Measurements from ENCODE around the gene EPB41L2.

EPB41L2 gene

DNA sequence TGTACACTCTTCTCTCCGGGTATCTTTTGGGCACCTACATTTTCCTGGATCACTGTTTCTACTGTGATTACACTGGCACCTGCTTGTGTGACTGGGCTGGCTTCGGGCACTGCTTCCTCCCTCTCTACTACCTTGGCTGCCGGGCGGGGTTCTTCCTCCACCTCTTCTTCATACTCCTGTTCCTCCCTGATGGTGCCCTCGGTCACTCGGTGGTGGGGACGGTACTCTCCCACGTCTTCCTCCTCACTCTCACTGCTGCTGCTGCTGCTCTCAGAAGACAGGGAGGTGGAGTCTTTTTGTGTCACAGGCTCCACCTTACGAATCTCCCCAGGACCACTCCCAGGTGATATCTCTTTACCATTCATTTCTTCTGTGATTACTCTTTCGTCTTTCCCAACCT lies 193.4 kb downstream of the EPB41L2 start:
- TF ChIP-seq, protein P1, sequence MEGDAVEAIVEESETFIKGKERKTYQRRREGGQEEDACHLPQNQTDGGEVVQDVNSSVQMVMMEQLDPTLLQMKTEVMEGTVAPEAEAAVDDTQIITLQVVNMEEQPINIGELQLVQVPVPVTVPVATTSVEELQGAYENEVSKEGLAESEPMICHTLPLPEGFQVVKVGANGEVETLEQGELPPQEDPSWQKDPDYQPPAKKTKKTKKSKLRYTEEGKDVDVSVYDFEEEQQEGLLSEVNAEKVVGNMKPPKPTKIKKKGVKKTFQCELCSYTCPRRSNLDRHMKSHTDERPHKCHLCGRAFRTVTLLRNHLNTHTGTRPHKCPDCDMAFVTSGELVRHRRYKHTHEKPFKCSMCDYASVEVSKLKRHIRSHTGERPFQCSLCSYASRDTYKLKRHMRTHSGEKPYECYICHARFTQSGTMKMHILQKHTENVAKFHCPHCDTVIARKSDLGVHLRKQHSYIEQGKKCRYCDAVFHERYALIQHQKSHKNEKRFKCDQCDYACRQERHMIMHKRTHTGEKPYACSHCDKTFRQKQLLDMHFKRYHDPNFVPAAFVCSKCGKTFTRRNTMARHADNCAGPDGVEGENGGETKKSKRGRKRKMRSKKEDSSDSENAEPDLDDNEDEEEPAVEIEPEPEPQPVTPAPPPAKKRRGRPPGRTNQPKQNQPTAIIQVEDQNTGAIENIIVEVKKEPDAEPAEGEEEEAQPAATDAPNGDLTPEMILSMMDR (IDR thresholded peaks at IDR 0.05), result no peak

DNA sequence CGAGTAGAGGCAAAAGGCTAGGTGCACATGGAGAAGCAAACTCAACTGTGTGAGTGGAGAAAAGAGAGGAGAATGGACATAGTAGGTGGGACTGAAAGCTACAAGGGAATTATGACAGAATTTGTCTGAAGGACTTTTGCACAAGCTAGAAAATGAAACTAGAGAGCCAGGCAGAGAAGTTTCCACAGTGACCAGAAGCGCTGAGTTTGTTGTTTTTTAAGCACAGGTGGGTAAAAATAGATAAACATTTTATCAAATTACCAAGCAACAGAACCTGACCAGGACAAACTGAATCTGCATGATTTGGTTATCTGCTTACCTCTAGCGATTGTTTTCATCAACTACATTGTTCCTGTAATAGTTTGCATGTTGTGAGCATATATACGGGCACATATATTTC lies 197.3 kb downstream of the EPB41L2 start:
- Mint-ChIP-seq H3K27me3 (ENCODE audit: low read depth, poor library complexity) (no peaks in the 10 kb centered on the region), H3K9me3 (no peaks in the 10 kb centered on the region), H3K4me1 (peaks cover 4% of the 10 kb centered on the region), H3K4me3 (no peak overlapping the region), H3K27ac (no peak overlapping the region), H3K36me3 (ENCODE audit: low read depth) (peaks cover 46% of the 10 kb centered on the region)
- TF ChIP-seq, protein P1 (IDR thresholded peaks at IDR 0.05), result no peak
- no peak for DNase-seq

More for the DNA sequence above, 193.4 kb downstream of the EPB41L2 start:
- Mint-ChIP-seq H3K27me3 (ENCODE audit: low read depth, poor library complexity) (no peaks in the 10 kb centered on the region), H3K4me1 (peaks cover 4% of the 10 kb centered on the region), H3K9me3 (no peaks in the 10 kb centered on the region), H3K36me3 (ENCODE audit: low read depth) (peaks cover 20% of the 10 kb centered on the region), H3K27ac (no peak overlapping the region), H3K4me3 (no peak overlapping the region)
- no peak for DNase-seq

DNA sequence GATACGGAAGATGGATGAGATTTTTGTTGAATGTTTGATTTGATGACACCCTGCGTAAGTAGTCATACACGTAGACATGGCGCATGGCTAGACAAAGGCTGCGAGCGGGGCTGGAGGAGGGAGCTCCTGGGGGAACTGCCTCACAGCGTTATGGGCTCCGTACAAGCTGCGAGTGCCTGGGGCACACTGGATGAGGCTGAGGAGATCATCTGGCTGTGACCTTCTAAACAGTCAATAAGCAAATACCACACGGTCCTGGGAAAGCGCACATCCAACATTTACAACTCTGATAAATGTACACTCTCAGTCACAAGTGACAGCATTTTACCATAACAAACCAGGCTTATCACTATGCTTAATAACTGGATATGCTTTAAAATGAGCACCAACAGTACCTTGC lies 198.7 kb downstream of the EPB41L2 start:
- Mint-ChIP-seq H3K27me3 (ENCODE audit: low read depth, poor library complexity) (no peaks in the 10 kb centered on the region), H3K9me3 (no peaks in the 10 kb centered on the region), H3K36me3 (ENCODE audit: low read depth) (peaks cover 45% of the 10 kb centered on the region), H3K27ac (no peak overlapping the region), H3K4me3 (no peak overlapping the region), H3K4me1 (peaks cover 12% of the 10 kb centered on the region)
- DNase-seq, result no peak
- TF ChIP-seq, protein P1 (IDR thresholded peaks at IDR 0.05), result no peak

DNA sequence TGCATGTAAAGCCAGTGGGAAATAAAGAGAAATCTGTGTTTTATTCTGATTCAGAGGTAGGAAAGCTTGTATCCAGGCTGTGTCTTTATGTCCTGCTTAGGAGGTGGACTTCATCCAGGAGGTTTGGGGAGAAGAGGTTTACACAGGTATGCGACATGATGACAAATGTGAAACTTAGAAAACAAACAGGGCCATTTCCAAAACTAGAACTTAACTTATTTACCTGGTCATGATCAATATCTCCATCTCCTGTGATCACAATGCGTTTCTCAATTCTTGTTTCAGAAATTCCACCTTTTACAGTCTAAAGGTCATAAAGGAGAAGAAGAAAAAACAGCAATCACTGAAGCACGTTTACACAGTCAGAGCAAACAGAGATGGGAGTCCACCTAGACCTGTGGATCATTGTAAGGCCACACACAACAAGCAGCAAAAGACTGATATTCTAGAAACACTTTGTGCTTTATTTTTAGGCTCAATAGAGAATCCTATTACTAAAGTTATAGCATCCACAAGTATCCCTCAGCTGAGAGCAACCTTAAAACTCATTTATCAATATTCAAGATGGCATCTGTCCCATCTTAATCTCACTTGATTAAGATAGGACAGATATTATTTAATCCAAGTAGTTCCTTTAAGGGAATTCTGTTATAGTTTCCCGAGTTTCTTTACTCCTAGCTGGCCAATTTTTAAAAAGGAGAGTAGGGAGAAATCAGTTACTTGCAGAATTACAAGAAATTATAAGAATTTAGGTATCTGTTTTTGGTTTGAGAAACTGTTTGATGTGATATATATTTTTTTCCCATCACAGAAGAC lies 199.4 kb downstream of the EPB41L2 start:
- TF ChIP-seq, protein P1 (IDR thresholded peaks at IDR 0.05), result no peak
- Mint-ChIP-seq H3K36me3 (ENCODE audit: low read depth) (peaks cover 47% of the 10 kb centered on the region), H3K9me3 (no peaks in the 10 kb centered on the region), H3K27ac (peak overlapping the region; percentile 27), H3K27me3 (ENCODE audit: low read depth, poor library complexity) (no peaks in the 10 kb centered on the region), H3K4me1 (peaks cover 20% of the 10 kb centered on the region), H3K4me3 (no peak overlapping the region)
- no peak for DNase-seq

DNA sequence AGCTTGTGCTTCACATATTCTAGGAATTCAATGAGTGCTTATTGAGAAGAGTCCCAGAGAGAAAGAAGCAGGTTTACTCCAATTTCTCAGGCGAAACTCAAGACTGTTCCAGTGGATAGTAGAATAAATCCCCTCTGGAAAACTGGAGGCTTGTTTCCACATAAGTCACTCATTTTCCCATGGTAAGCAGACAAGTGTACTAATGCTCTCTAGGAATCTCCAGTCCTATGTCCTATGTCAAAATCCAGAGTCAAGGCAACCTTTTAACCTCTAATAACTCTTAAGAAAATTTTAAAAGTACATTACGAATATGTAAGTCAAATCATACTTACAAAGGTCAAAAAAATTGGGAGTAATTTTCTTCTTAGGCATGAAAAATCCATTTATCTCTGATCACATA lies 200.7 kb downstream of the EPB41L2 start:
- Mint-ChIP-seq H3K4me1 (peaks cover 30% of the 10 kb centered on the region), H3K27me3 (ENCODE audit: low read depth, poor library complexity) (no peaks in the 10 kb centered on the region), H3K4me3 (no peak overlapping the region), H3K36me3 (ENCODE audit: low read depth) (peaks cover 55% of the 10 kb centered on the region), H3K9me3 (no peaks in the 10 kb centered on the region), H3K27ac (no peak overlapping the region)
- TF ChIP-seq, protein P1 (IDR thresholded peaks at IDR 0.05), result no peak
- no peak for DNase-seq

Data from nephron progenitor cell (in vitro differentiated cells).